BJ (cell line): ENCODE data around the gene MAPK7. TPM values are rescaled to one million over a fixed set of nuclear protein-coding genes. Genes with fewer than 3 reads are reported as not detected.

Experiments
- CTCF ChIA-PET: fragments of 350-600 bp; formaldehyde crosslinking; extraction: SDS; loops from one replicate; lab custom pipeline; 2021; ENCODE audit warnings: antibody characterized with exemption, inconsistent platforms; lab: Yijun Ruan, JAX
- POLR2A ChIA-PET: fragments of 300-600 bp; sonication (Branson Sonifier 250); formaldehyde crosslinking; extraction: SDS; loops from one replicate; lab custom pipeline; 2021; ENCODE audit warnings: antibody characterized with exemption; lab: Charles Lee
- DNase-seq: peaks from one replicate; pipeline ENCODE4 v3.0.0-alpha.2; 2011; ENCODE audit warnings: low read depth
- H3K27me3 ChIP-seq: 2 replicates; pipeline ENCODE4 v1.6.0; 2011; ENCODE audit warnings: low read length; ENCODE audit not compliant: control insufficient read depth, insufficient read depth
- H3K36me3 ChIP-seq: 2 replicates; pipeline ENCODE4 v1.5.1; 2011; ENCODE audit warnings: low read length; ENCODE audit not compliant: control insufficient read depth, insufficient read depth
- H3K4me3 ChIP-seq: 2 replicates; pipeline ENCODE4 v1.5.1; 2011; ENCODE audit warnings: low read depth, mild to moderate bottlenecking, control low read depth, low read length
- CTCF ChIP-seq: IDR thresholded peaks from 2 replicates; pipeline ENCODE4 v1.5.1; 2011; ENCODE audit warnings: low read depth, mild to moderate bottlenecking, control low read depth, inconsistent platforms, low read length, moderate library complexity; ENCODE audit not compliant: insufficient read depth
- polyA plus RNA-seq: library from polyadenylated mRNA; depleted of rRNA; stranded (reverse); fragments of >200 nt; gene quantifications from 2 replicates; pipeline ENCODE4 v1.2.3, GENCODE V29; 2011

MAPK7 gene
- polyA plus RNA-seq, 1 experiment, result 10.7 TPM

- no peak for TF ChIP-seq CTCF
- Histone ChIP-seq H3K4me3 (no peak overlapping the region), H3K27me3 (no peaks in the 10 kb centered on the region), H3K36me3 (no peaks in the 10 kb centered on the region)
- ChIA-PET CTCF (interaction anchor here (1.6 to 2.2 kb wide), 2 partner anchors 9 to 38 kb away, joined by 6 to 9 read pairs; partner anchors contain the start of gene B9D1), POLR2A (no interaction called here)
- DNase-seq, result no peak
These were observed 23.2 kb downstream of the MAPK7 start for GRCh38 chr17:19401321-19402010.

- Histone ChIP-seq H3K36me3 (no peaks in the 10 kb centered on the region), H3K4me3 (no peak overlapping the region), H3K27me3 (no peaks in the 10 kb centered on the region)
- DNase-seq, result no peak
- ChIA-PET CTCF (interaction anchor here (1.6 to 2.2 kb wide), 2 partner anchors 10 to 39 kb away, joined by 6 to 9 read pairs; partner anchors contain the start of gene B9D1), POLR2A (no interaction called here)
- TF ChIP-seq CTCF, result no peak
These were observed 23.9 kb downstream of the MAPK7 start for GRCh38 chr17:19402171-19402570.

GRCh38 chr17:19403021-19403420 lies 24.7 kb downstream of the MAPK7 start:
- ChIA-PET CTCF (interaction anchor here (1.6 kb wide), 1 partner anchor 40 kb away, joined by 6 read pairs; the partner anchor contains the start of gene B9D1), POLR2A (no interaction called here)
- DNase-seq, result no peak
- no peak for TF ChIP-seq CTCF
- no peak overlapping the region for H3K4me3 ChIP-seq
- H3K36me3 ChIP-seq, result no peaks in the 10 kb centered on the region
- no peaks in the 10 kb centered on the region for H3K27me3 ChIP-seq

- CTCF ChIA-PET, result no interaction called here
- Histone ChIP-seq H3K27me3 (no peaks in the 10 kb centered on the region), H3K4me3 (no peak overlapping the region), H3K36me3 (no peaks in the 10 kb centered on the region)
- POLR2A ChIA-PET, result no interaction called here
- no peak for TF ChIP-seq CTCF
- no peak for DNase-seq
These were observed 26.0 kb downstream of the MAPK7 start for GRCh38 chr17:19404264-19404663.

- no peak for TF ChIP-seq CTCF
- CTCF ChIA-PET, result interaction anchor here (1.3 kb wide), 1 partner anchor 42 kb away, joined by 4 read pairs; no protein-coding TSS in a partner anchor
- no peak for DNase-seq
- Histone ChIP-seq H3K36me3 (no peaks in the 10 kb centered on the region), H3K27me3 (no peaks in the 10 kb centered on the region), H3K4me3 (no peak overlapping the region)
- POLR2A ChIA-PET, result no interaction called here
These were observed 26.8 kb downstream of the MAPK7 start for GRCh38 chr17:19405114-19405513.
